ENCODE measurements around the gene EAF1. TPM values are rescaled to one million over a fixed set of nuclear protein-coding genes. Genes with fewer than 3 reads are reported as not detected.

EAF1 gene
- total and polyA plus RNA-seq, 2 of the 8 experiments (the other 6 are each of a cell fraction or from before 2014, with no cell fraction given), result 13.9 to 26.8 TPM

DNA sequence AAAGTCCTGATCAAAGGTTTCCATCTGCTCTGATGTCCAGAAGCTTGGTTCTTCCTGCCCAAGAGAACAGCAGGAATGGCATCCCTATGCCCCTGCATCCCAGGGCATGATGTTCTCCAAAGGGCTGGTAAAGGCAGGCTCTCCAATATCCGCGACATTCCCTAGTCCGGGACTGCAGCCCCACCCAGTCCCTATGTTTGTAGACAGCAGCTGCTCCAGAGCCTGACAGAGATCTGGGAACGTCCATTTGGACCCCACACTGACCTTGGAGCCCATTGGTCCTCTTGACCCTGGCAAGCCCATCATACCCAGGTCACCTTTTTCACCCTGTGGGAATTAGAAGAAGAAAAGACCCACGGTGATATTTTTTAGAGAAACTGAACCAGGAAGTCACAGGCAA, 47.8 kb downstream of the EAF1 start:
- WGBS, 2 experiments (ENCODE audit: extremely low coverage in 1 of 2, insufficient coverage in 1 of 2, insufficient read length in 1 of 2, insufficient replicate concordance in 2 of 2, low coverage in 1 of 2, low lambda C conversion rate in 2 of 2, missing lambda C conversion rate in 1 of 2), result 52% methylated on average over 5 of the region's 5 CpGs; no CpG with 5 or more reads in 1 of the 2 experiments
- Histone ChIP-seq H3K4me3 (ENCODE audit: extremely low read depth in 1 of 4, insufficient read depth in 2 of 4, low read depth in 3 of 4, low read length in 4 of 4) (no peak overlapping the region), H2BK5ac (ENCODE audit: low read depth, low read length) (no peak overlapping the region), H3K4me2 (ENCODE audit: insufficient read depth in 1 of 2, low read depth in 2 of 2, low read length in 2 of 2) (no peak overlapping the region), H2AK5ac (ENCODE audit: low read depth, low read length) (no peak overlapping the region), H3K4ac (replicated peaks; ENCODE audit: insufficient read length, low read depth, low read length) (no peak overlapping the region), H3K4me1 (replicated peaks in 1 of 4; ENCODE audit: control insufficient read depth in 3 of 4, insufficient read depth in 4 of 4, low read length in 3 of 4) (peaks cover 0 to 2% (median 0%) of the 10 kb centered on the region in 4 experiments; a peak in 1 of 7 replicates), H3K18ac (ENCODE audit: extremely low read depth, low read length) (no peak overlapping the region), H3K9me3 (ENCODE audit: insufficient read depth in 2 of 2, low read depth in 1 of 2, low read length in 1 of 2) (no peaks in the 10 kb centered on the region), H2AFZ (ENCODE audit: low read length) (no peak overlapping the region), H3K23ac (ENCODE audit: insufficient read length) (no peak overlapping the region), H3K36me3 (ENCODE audit: control insufficient read depth in 2 of 4, insufficient read depth in 4 of 4, low read length in 3 of 4) (no peaks in the 10 kb centered on the region), H4K5ac (ENCODE audit: insufficient read length, low read depth, low read length) (no peak overlapping the region), H2BK120ac (replicated peaks; ENCODE audit: low read depth, low read length) (no peak overlapping the region), H2BK15ac (ENCODE audit: low read length) (no peak overlapping the region), H3K56ac (replicated peaks; ENCODE audit: insufficient read length, low read depth, low read length) (no peak overlapping the region), H2BK20ac (ENCODE audit: low read length) (no peak overlapping the region), H3K79me2 (ENCODE audit: control insufficient read depth in 1 of 2, insufficient read depth in 2 of 2, low read length in 2 of 2) (no peaks in the 10 kb centered on the region), H3K9ac (replicated peaks in 1 of 4; ENCODE audit: extremely low read depth in 1 of 4, low read depth in 3 of 4, low read length in 3 of 4) (no peak overlapping the region), H3K14ac (ENCODE audit: insufficient read length) (no peak overlapping the region), H3K27ac (ENCODE audit: low read depth, low read length) (no peak overlapping the region), H3K27me3 (replicated peaks in 1 of 4; ENCODE audit: control insufficient read depth in 3 of 4, extremely low read depth in 1 of 4, insufficient read depth in 3 of 4, low read length in 3 of 4) (no peaks in the 10 kb centered on the region), H4K20me1 (replicated peaks in 1 of 2; ENCODE audit: control insufficient read depth in 1 of 2, insufficient read depth in 2 of 2, low read length in 2 of 2) (no peaks in the 10 kb centered on the region), H4K91ac (replicated peaks; ENCODE audit: insufficient read length, low read length) (no peak overlapping the region), H2BK12ac (ENCODE audit: low read depth, low read length) (no peak overlapping the region), H3K23me2 (ENCODE audit: low read depth, low read length) (no peaks in the 10 kb centered on the region; the same call in 1 of the 2 replicates), H4K8ac (ENCODE audit: extremely low read depth, insufficient read depth, low read length) (no peak overlapping the region), H3K79me1 (ENCODE audit: low read depth, low read length) (no peaks in the 10 kb centered on the region)
- CTCF ChIA-PET (ENCODE audit: partially characterized antibody), result no interaction called here
- POLR2A ChIA-PET (ENCODE audit: partially characterized antibody), result no interaction called here
- FAIRE-seq, result no peak
- no peak for DNase-seq (ENCODE audit: low read depth in 1 of 2, low spot score in 2 of 2)
- TF ChIP-seq YY1 (IDR thresholded peaks at IDR 0.05; ENCODE audit: low read depth, low read length), result no peak
- no peak for TF ChIP-seq CREB1 (IDR thresholded peaks at IDR 0.05)
- no peak for TF ChIP-seq RFX5 (IDR thresholded peaks at IDR 0.05; ENCODE audit: borderline replicate concordance, low read depth, low read length)
- no peak for TF ChIP-seq CHD2 (IDR thresholded peaks at IDR 0.05; ENCODE audit: low read length)
- no peak for TF ChIP-seq TAF7 (optimal IDR thresholded peaks at IDR 0.05; ENCODE audit: borderline replicate concordance, low read depth, low read length)
- no peak for TF ChIP-seq BCL11A (IDR thresholded peaks at IDR 0.05; ENCODE audit: low read depth in 2 of 2, low read length in 2 of 2)
- no peak for TF ChIP-seq ASH2L (IDR thresholded peaks at IDR 0.05; ENCODE audit: low read length)
- TF ChIP-seq TBP (IDR thresholded peaks at IDR 0.05; ENCODE audit: low read depth, low read length), result no peak
- no peak for TF ChIP-seq SAP30 (IDR thresholded peaks at IDR 0.05; ENCODE audit: insufficient read depth, insufficient replicate concordance, low read length)
- TF ChIP-seq RXRA (IDR thresholded peaks at IDR 0.05; ENCODE audit: insufficient read depth, low read depth, low read length), result no peak
- TF ChIP-seq SIX5 (IDR thresholded peaks at IDR 0.05; ENCODE audit: low read depth, low read length), result no peak
- TF ChIP-seq CBX8 (IDR thresholded peaks at IDR 0.05; ENCODE audit: borderline replicate concordance, low read depth, low read length), result no peak
- TF ChIP-seq RAD21 (IDR thresholded peaks at IDR 0.05 in 1 of 2, conservative IDR thresholded peaks at IDR 0.05 in 1 of 2; ENCODE audit: low read depth in 2 of 2, low read length in 2 of 2), result no peak
- TF ChIP-seq, protein P1, sequence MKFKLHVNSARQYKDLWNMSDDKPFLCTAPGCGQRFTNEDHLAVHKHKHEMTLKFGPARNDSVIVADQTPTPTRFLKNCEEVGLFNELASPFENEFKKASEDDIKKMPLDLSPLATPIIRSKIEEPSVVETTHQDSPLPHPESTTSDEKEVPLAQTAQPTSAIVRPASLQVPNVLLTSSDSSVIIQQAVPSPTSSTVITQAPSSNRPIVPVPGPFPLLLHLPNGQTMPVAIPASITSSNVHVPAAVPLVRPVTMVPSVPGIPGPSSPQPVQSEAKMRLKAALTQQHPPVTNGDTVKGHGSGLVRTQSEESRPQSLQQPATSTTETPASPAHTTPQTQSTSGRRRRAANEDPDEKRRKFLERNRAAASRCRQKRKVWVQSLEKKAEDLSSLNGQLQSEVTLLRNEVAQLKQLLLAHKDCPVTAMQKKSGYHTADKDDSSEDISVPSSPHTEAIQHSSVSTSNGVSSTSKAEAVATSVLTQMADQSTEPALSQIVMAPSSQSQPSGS (IDR thresholded peaks at IDR 0.05; ENCODE audit: low read length), result no peak

Measured in H1 (cell line).